Measurements from ENCODE around the gene NTRK2.

Gene NTRK2

DNA sequence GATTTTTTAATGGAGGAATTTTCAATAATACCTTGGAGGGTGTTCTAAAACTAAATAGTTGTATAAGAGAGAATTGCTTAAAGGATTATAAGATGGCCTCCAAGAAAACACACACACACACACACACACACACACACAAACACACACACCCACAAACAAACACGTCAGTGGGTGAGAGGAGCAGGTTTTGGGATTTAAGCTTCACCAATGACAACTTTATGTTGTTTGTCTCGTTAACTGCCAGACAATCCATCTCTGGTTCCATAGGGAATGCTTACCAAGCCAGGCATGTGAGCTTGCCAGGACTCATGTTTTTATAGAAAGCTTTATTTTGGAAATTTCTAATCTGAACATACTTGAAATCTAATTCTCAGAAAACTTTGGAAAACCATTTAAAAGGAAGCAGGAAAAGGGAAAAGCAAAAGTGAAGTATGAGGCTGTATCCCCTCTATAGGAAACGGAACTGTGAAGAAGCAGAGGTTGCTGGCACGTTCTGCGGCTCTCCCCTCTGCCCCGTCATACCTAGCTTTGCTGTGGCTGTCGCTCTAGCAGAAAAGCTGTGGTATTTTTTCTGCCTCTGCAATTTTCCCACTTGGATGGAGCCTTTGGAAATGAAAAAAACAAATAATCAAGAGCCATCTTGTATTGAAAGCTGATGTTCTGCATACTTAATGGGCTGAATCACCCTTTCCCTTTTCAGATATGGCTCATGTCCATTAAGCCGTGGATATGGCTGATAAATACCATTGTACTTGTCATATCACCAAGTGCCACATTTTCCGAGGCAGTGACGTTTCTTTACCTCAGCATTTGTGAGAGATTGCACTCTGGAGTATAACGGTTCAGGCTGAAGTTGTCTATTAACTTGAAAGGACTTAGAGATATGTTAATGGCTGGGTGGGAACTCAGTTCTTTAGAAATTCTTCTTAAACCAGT lies 112.7 kb downstream of the NTRK2 start:
- no peak for TF ChIP-seq TOX (CRISPR knock-in tag; IDR thresholded peaks at IDR 0.05; ENCODE audit: borderline replicate concordance)
- no peak for TF ChIP-seq ESRRG (CRISPR knock-in tag; IDR thresholded peaks at IDR 0.05)
- no peak for TF ChIP-seq ZNF8 (CRISPR knock-in tag; IDR thresholded peaks at IDR 0.05)
- TF ChIP-seq, protein P1, sequence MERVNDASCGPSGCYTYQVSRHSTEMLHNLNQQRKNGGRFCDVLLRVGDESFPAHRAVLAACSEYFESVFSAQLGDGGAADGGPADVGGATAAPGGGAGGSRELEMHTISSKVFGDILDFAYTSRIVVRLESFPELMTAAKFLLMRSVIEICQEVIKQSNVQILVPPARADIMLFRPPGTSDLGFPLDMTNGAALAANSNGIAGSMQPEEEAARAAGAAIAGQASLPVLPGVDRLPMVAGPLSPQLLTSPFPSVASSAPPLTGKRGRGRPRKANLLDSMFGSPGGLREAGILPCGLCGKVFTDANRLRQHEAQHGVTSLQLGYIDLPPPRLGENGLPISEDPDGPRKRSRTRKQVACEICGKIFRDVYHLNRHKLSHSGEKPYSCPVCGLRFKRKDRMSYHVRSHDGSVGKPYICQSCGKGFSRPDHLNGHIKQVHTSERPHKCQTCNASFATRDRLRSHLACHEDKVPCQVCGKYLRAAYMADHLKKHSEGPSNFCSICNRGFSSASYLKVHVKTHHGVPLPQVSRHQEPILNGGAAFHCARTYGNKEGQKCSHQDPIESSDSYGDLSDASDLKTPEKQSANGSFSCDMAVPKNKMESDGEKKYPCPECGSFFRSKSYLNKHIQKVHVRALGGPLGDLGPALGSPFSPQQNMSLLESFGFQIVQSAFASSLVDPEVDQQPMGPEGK (CRISPR knock-in tag; IDR thresholded peaks at IDR 0.05; ENCODE audit: borderline replicate concordance): no peak
- TF ChIP-seq RARB (CRISPR knock-in tag; IDR thresholded peaks at IDR 0.05): no peak
- TF ChIP-seq BACH2 (CRISPR knock-in tag; IDR thresholded peaks at IDR 0.05; ENCODE audit: borderline replicate concordance): no peak
- TF ChIP-seq ISL1 (CRISPR knock-in tag; IDR thresholded peaks at IDR 0.05): no peak
- no peak for TF ChIP-seq ZNF70 (CRISPR knock-in tag; IDR thresholded peaks at IDR 0.05)
- TF ChIP-seq, protein P2, sequence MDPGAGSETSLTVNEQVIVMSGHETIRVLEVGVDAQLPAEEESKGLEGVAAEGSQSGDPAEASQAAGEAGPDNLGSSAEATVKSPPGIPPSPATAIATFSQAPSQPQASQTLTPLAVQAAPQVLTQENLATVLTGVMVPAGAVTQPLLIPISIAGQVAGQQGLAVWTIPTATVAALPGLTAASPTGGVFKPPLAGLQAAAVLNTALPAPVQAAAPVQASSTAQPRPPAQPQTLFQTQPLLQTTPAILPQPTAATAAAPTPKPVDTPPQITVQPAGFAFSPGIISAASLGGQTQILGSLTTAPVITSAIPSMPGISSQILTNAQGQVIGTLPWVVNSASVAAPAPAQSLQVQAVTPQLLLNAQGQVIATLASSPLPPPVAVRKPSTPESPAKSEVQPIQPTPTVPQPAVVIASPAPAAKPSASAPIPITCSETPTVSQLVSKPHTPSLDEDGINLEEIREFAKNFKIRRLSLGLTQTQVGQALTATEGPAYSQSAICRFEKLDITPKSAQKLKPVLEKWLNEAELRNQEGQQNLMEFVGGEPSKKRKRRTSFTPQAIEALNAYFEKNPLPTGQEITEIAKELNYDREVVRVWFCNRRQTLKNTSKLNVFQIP (CRISPR knock-in tag; IDR thresholded peaks at IDR 0.05; ENCODE audit: borderline replicate concordance, low read depth): no peak
- TF ChIP-seq ZC3H10 (CRISPR knock-in tag; IDR thresholded peaks at IDR 0.05): no peak
- ATAC-seq: no peak

DNA sequence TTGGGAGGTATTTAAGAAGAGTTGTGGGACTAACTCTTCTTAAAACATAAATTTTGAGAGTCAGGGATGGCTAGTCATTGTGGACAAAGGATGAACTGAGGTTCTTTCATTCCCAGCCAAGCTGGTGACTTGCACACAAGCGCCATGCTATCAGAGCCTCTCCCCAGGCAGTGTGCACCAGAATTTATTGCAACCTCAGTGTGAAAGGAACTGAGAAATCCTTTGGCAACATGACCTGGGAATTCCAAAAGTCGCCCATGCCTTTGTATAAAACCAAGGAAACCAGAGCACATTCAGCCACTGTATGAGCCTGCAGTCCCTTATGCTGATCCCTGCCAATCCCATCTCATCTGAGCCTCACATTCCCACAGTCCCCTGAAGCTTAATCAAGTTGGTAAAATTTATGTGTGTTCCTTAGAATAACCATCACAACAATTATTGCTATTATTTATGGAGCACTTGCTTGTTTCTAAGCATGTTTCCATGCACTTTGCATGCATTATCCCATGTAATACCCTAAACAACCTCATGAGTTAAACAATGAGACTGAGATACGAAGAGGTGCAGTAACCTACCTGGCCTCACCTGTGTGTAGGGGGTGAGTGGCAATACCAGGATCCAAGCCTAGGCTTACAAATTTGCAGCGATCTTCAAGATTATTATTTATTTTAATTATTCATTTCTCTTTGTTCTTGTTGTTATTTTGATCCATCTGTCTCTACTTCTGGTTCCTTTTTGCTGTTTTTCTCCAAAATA lies 116.4 kb downstream of the NTRK2 start:
- no peak for TF ChIP-seq RARB (CRISPR knock-in tag; IDR thresholded peaks at IDR 0.05)
- no peak for TF ChIP-seq OSR1 (CRISPR knock-in tag; IDR thresholded peaks at IDR 0.05)
- TF ChIP-seq, protein P3, sequence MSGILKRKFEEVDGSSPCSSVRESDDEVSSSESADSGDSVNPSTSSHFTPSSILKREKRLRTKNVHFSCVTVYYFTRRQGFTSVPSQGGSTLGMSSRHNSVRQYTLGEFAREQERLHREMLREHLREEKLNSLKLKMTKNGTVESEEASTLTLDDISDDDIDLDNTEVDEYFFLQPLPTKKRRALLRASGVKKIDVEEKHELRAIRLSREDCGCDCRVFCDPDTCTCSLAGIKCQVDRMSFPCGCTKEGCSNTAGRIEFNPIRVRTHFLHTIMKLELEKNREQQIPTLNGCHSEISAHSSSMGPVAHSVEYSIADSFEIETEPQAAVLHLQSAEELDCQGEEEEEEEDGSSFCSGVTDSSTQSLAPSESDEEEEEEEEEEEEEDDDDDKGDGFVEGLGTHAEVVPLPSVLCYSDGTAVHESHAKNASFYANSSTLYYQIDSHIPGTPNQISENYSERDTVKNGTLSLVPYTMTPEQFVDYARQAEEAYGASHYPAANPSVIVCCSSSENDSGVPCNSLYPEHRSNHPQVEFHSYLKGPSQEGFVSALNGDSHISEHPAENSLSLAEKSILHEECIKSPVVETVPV (CRISPR knock-in tag; IDR thresholded peaks at IDR 0.05): no peak
- TF ChIP-seq ZC3H10 (CRISPR knock-in tag; IDR thresholded peaks at IDR 0.05): no peak
- no peak for TF ChIP-seq ARNTL (CRISPR knock-in tag; IDR thresholded peaks at IDR 0.05; ENCODE audit: borderline replicate concordance, low read depth)
- TF ChIP-seq ISL1 (CRISPR knock-in tag; IDR thresholded peaks at IDR 0.05): no peak
- no peak for TF ChIP-seq ESRRG (CRISPR knock-in tag; IDR thresholded peaks at IDR 0.05)
- TF ChIP-seq, protein P1 (CRISPR knock-in tag; IDR thresholded peaks at IDR 0.05; ENCODE audit: borderline replicate concordance): no peak
- no peak for TF ChIP-seq CSDC2 (CRISPR knock-in tag; IDR thresholded peaks at IDR 0.05)
- TF ChIP-seq, protein P2 (CRISPR knock-in tag; IDR thresholded peaks at IDR 0.05; ENCODE audit: borderline replicate concordance, low read depth): no peak
- TF ChIP-seq ZFP3 (CRISPR knock-in tag; IDR thresholded peaks at IDR 0.05): no peak
- TF ChIP-seq PPARA (CRISPR knock-in tag; IDR thresholded peaks at IDR 0.05; ENCODE audit: borderline replicate concordance): no peak
- TF ChIP-seq, protein P4, sequence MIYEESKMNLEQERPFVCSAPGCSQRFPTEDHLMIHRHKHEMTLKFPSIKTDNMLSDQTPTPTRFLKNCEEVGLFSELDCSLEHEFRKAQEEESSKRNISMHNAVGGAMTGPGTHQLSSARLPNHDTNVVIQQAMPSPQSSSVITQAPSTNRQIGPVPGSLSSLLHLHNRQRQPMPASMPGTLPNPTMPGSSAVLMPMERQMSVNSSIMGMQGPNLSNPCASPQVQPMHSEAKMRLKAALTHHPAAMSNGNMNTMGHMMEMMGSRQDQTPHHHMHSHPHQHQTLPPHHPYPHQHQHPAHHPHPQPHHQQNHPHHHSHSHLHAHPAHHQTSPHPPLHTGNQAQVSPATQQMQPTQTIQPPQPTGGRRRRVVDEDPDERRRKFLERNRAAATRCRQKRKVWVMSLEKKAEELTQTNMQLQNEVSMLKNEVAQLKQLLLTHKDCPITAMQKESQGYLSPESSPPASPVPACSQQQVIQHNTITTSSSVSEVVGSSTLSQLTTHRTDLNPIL (CRISPR knock-in tag; IDR thresholded peaks at IDR 0.05; ENCODE audit: low read depth): no peak
- TF ChIP-seq ZNF70 (CRISPR knock-in tag; IDR thresholded peaks at IDR 0.05): no peak
- no peak for TF ChIP-seq ZFP30 (CRISPR knock-in tag; IDR thresholded peaks at IDR 0.05)
- TF ChIP-seq, protein P5, sequence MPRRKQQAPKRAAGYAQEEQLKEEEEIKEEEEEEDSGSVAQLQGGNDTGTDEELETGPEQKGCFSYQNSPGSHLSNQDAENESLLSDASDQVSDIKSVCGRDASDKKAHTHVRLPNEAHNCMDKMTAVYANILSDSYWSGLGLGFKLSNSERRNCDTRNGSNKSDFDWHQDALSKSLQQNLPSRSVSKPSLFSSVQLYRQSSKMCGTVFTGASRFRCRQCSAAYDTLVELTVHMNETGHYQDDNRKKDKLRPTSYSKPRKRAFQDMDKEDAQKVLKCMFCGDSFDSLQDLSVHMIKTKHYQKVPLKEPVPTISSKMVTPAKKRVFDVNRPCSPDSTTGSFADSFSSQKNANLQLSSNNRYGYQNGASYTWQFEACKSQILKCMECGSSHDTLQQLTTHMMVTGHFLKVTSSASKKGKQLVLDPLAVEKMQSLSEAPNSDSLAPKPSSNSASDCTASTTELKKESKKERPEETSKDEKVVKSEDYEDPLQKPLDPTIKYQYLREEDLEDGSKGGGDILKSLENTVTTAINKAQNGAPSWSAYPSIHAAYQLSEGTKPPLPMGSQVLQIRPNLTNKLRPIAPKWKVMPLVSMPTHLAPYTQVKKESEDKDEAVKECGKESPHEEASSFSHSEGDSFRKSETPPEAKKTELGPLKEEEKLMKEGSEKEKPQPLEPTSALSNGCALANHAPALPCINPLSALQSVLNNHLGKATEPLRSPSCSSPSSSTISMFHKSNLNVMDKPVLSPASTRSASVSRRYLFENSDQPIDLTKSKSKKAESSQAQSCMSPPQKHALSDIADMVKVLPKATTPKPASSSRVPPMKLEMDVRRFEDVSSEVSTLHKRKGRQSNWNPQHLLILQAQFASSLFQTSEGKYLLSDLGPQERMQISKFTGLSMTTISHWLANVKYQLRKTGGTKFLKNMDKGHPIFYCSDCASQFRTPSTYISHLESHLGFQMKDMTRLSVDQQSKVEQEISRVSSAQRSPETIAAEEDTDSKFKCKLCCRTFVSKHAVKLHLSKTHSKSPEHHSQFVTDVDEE (CRISPR knock-in tag; IDR thresholded peaks at IDR 0.05): no peak
- no peak for TF ChIP-seq ZNF8 (CRISPR knock-in tag; IDR thresholded peaks at IDR 0.05)
- TF ChIP-seq TCF4 (CRISPR knock-in tag; IDR thresholded peaks at IDR 0.05; ENCODE audit: borderline replicate concordance): no peak
- no peak for ATAC-seq
